Erythroblast (primary cell): ENCODE measurements around the gene WASHC4.

ENCODE experiments used
- GATA1 ChIP-seq: IDR thresholded peaks from 2 replicates; pipeline ENCODE4 v1.6.1; 2011; ENCODE audit warnings: low read depth, mild to moderate bottlenecking, control low read depth, low read length, moderate library complexity
- POLR2A ChIP-seq: IDR thresholded peaks from 2 replicates; pipeline ENCODE4 v1.6.1; 2011; ENCODE audit warnings: mild to moderate bottlenecking, low read length

DNA sequence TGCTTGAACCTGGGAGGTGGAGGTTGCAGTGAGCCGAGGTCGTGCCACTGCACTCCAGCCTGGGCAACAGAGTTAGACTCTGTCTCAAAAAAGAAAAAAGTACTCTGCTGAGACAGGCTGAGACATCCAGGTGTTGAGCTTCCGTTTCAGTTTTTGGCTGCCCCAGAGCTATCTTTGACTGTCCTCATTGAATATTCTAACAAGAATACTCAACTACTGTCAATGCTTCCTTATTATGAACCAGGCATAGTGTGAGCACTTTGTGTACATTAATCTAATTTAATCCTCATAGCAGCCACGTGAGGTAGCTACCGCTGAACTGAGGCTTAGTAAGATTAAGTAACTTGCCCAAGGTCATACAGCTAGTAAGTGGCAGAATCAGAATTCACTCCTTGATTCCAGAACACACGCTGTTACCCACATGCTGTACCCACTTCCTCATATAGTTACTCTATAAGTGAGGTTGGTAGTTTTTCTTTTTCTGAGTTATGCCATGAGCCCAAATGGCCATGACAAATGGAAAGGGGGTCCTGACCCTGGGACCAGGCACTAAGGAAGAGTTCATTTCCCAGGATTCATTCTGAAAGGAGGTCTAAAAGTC lies 34.5 kb upstream of the WASHC4 start:
- TF ChIP-seq POLR2A (no peak), GATA1 (no peak)
